Stomach (tissue), 9 donors: ENCODE data around the gene CCDC88C. TPM values are rescaled to one million over a fixed set of nuclear protein-coding genes. Genes with fewer than 3 reads are reported as not detected.

Experiments used
- DNase-seq, 2 donors: peaks; one replicate each; pipeline versions ENCODE4 v3.0.0 to v3.0.0-alpha.2; 2013 to 2019
- H3K27ac ChIP-seq, 5 donors: fragments of 200-600 bp in 4 of 5; sonication (generic) in 4 of 5; one replicate each; pipeline ENCODE4 v1.5.1; 2013 to 2019; ENCODE audit warnings: mild to moderate bottlenecking in 1 of 5, moderate library complexity in 1 of 5
- H3K27me3 ChIP-seq, 3 donors: fragments of 200-600 bp; sonication (generic); one replicate each; pipeline ENCODE4 v1.5.1; 2017 to 2019; ENCODE audit warnings: mixed run types in 1 of 3
- H3K36me3 ChIP-seq, 4 donors: fragments of 200-600 bp; sonication (generic); 1 replicate in 3 of 4; 2 replicates in 1 of 4; pipeline ENCODE4 v1.5.1; 2016 to 2019
- H3K4me1 ChIP-seq, 4 donors: fragments of 200-600 bp; sonication (generic); one replicate each; pipeline ENCODE4 v1.5.1; 2016 to 2019
- H3K4me3 ChIP-seq, 4 donors: fragments of 200-600 bp; sonication (generic) in 3 of 4; one replicate each; pipeline ENCODE4 v1.5.1; 2016 to 2019; ENCODE audit warnings: mild to moderate bottlenecking in 1 of 4
- H3K9me3 ChIP-seq, 4 donors: fragments of 200-600 bp; sonication (generic); one replicate each; pipeline ENCODE4 v1.5.1; 2016 to 2019
- EP300 ChIP-seq: sonication (generic); formaldehyde crosslinking; IDR thresholded peaks from one replicate; pipeline ENCODE4 v1.6.1; 2017; ENCODE audit warnings: antibody characterized with exemption
- POLR2A ChIP-seq, 4 donors: fragments of 450-650 bp; IDR thresholded peaks; one replicate each; pipeline ENCODE4 v1.6.1; 2016; ENCODE audit warnings: antibody characterized with exemption in 4 of 4, control low read depth in 2 of 4, mild to moderate bottlenecking in 1 of 4, moderate library complexity in 1 of 4
- POLR2AphosphoS5 ChIP-seq, 3 donors: sonication (generic); formaldehyde crosslinking; IDR thresholded peaks; one replicate each; pipeline ENCODE4 v1.6.1; 2016; ENCODE audit warnings: antibody characterized with exemption in 3 of 3
- WGBS, 5 donors: extraction: QIAGEN DNeasy Blood & Tissue Kit in 3 of 5; methylation state at CpG; one replicate each; pipeline versions ENCODE4 v1.1.5 to v1.1.7; 2013 to 2018; 5-methylcytosine and 5-hydroxymethylcytosine counted together
- intact Hi-C: fragments of 100-400 bp; cut with DNase I; formaldehyde crosslinking; loops from one replicate; pipeline ENCODE4 v1.15.1; 2023; ENCODE audit warnings: low total_unique reads
- polyA plus RNA-seq, 3 donors: library from polyadenylated mRNA; stranded (reverse); fragments of 200-250 nt; gene quantifications; one replicate each; pipeline ENCODE4 v1.2.3, GENCODE V29; 2013
- total RNA-seq, 5 donors: library from RNA; depleted of rRNA; stranded (reverse); fragments of >200 nt; gene quantifications; one replicate each; pipeline versions ENCODE4 v1.1.0 to v1.2.3, GENCODE V29; 2014 to 2016
- TF ChIP-seq, protein P1 (sequence below), 7 experiments: fragments of 450-650 bp in 4 of 7; fragments of 200-600 bp in 3 of 7; sonication (generic) in 3 of 7; IDR thresholded peaks; one replicate each; pipeline ENCODE4 v1.5.1; 2016 to 2019; ENCODE audit warnings: antibody characterized with exemption in 7 of 7, control low read depth in 2 of 7, mild to moderate bottlenecking in 1 of 7
- donor health status: healthy with polysubstance abuse.
- donor health status: Bipolar disorder and iron deficiency.
- donor health status: healthy.

CCDC88C gene
- total and polyA plus RNA-seq, 8 donors, result 10.5 to 66.9 (median 22.3) TPM

DNA sequence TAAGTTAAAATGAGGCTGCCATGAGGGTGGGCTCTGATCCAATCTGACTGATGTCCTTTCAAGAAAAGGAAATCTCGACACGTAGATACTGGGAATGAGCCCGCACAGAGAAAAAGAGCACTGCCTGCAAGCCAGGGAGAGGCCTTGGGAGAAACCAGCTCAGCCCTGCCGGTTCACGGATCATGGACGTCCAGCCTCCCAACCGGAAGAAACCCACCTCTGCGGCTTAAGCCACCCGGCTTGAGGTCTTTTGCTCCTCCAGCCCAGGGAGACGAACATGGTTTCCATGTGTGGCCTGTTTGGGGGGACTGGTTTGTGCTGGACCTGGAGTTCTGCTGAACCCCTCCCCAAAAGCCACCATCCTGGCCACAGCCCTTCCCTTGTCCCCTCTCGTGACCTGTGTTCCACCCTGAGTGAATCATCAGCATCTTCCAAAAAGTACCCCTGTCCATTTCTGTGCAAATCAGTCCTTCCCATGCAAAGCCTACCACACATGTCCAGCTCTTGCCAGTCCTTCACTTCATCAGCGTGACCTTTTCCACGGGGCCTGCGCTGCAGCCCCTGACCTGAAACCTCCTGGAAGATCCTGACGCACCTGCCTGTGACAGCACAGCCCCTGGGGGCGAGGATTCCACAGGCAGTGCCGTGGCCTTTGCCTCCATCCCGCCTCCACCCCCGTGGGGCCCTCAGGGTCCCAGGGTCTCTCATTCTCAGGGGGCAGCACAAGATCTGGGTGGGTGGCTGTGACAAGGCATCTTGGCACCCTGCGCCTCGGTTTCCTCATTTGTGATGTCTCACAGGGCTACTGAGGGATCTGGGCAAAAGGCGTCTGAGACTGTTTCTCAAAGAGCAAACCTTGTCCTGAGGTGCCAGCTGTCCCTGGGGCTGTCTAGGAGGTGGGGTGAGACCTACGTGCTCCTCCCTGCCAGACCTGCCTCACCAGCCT lies 121.5 kb downstream of the CCDC88C start:
- DNase-seq, result no peak
- TF ChIP-seq EP300, result no peak
- no peak for TF ChIP-seq POLR2A (IDR thresholded peaks at IDR 0.05)
- TF ChIP-seq, protein P1, sequence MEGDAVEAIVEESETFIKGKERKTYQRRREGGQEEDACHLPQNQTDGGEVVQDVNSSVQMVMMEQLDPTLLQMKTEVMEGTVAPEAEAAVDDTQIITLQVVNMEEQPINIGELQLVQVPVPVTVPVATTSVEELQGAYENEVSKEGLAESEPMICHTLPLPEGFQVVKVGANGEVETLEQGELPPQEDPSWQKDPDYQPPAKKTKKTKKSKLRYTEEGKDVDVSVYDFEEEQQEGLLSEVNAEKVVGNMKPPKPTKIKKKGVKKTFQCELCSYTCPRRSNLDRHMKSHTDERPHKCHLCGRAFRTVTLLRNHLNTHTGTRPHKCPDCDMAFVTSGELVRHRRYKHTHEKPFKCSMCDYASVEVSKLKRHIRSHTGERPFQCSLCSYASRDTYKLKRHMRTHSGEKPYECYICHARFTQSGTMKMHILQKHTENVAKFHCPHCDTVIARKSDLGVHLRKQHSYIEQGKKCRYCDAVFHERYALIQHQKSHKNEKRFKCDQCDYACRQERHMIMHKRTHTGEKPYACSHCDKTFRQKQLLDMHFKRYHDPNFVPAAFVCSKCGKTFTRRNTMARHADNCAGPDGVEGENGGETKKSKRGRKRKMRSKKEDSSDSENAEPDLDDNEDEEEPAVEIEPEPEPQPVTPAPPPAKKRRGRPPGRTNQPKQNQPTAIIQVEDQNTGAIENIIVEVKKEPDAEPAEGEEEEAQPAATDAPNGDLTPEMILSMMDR (IDR thresholded peaks at IDR 0.05), result no peak
- TF ChIP-seq POLR2AphosphoS5 (IDR thresholded peaks at IDR 0.05), result no peak
- no peak overlapping the region for H3K27ac ChIP-seq
- no peaks in the 10 kb centered on the region for H3K27me3 ChIP-seq
- intact Hi-C loops, result no loop called here
- no peaks in the 10 kb centered on the region for H3K9me3 ChIP-seq
- WGBS, 5 donors, result 95 to 97% (median 96%) methylated on average over 22 to 23 of the region's 23 CpGs
- H3K4me3 ChIP-seq, result no peak overlapping the region
- peaks cover 5 to 93% (median 86%) of the 10 kb centered on the region in 4 donors for H3K36me3 ChIP-seq
- peaks cover 11 to 25% (median 12%) of the 10 kb centered on the region in 4 donors for H3K4me1 ChIP-seq

DNA sequence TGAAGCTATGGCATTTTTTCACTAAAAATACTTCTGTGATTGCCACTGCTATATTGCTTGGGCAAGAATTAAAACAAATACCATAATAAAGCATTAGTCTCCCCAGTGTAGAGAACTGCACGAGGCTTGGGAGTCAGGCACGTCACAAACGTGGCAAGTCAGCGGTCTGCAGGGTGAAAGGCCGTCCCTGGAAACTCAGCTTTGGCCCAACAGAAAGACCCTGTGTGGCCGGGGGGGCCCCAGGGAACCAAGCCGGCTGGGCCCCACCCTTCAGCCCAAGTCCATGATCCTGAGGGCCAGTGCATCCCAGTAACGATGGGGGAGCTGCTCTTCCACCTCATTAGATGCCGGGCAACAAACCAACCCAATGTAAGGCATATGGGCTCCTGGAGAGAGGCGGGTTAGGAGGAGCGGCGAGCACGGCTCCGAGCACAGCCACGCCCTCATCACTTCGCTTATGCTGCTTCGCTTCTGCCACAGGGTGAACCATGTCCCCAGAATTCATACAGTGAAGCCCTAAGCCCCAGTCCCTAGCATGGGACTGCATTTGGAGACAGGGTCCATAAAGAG lies 122.3 kb downstream of the CCDC88C start:
- DNase-seq, result no peak
- peaks cover 13 to 29% (median 15%) of the 10 kb centered on the region in 4 donors for H3K4me1 ChIP-seq
- TF ChIP-seq, protein P1 (IDR thresholded peaks at IDR 0.05), result no peak
- TF ChIP-seq EP300 (no peak), POLR2A (IDR thresholded peaks at IDR 0.05) (no peak)
- H3K27ac ChIP-seq, result no peak overlapping the region
- WGBS, 5 donors, result 89 to 95% (median 94%) methylated on average over 11 to 17 of the region's 17 CpGs
- H3K36me3 ChIP-seq, result peaks cover 5 to 93% (median 84%) of the 10 kb centered on the region in 4 donors
- H3K9me3 ChIP-seq, result no peaks in the 10 kb centered on the region
- intact Hi-C loops, result no loop called here
- H3K4me3 ChIP-seq, result no peak overlapping the region
- H3K27me3 ChIP-seq, result no peaks in the 10 kb centered on the region

DNA sequence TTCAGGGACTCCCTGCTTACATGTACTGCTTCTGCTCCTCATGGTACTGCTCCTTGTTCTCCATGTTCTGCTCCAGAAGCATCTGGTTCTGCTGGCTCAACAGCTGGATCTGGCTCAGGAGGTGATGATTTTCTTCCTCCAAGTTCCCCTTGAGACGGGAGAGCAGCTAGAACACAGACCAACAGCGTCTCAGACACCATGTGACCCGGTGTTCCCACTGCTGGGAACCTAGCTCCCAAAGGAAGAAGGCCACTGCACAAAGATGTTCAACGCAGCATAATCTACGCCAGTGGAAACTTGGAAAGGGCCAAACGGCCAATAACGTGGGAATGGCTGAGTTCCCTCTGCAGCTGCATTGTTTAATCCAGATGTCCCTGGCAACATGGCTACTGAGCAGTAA lies 123.5 kb downstream of the CCDC88C start:
- no peaks in the 10 kb centered on the region for H3K27me3 ChIP-seq
- peaks cover 5 to 93% (median 83%) of the 10 kb centered on the region in 4 donors for H3K36me3 ChIP-seq
- peaks cover 13 to 37% (median 20%) of the 10 kb centered on the region in 4 donors for H3K4me1 ChIP-seq
- no peak overlapping the region for H3K4me3 ChIP-seq
- DNase-seq, result no peak
- TF ChIP-seq, protein P1 (IDR thresholded peaks at IDR 0.05), result no peak
- TF ChIP-seq POLR2AphosphoS5 (IDR thresholded peaks at IDR 0.05) (no peak), POLR2A (IDR thresholded peaks at IDR 0.05) (no peak), EP300 (no peak)
- no peaks in the 10 kb centered on the region for H3K9me3 ChIP-seq
- 78 to 93% (median 85%) methylated on average over 7 of the region's 7 CpGs for WGBS, 5 donors
- no peak overlapping the region for H3K27ac ChIP-seq
- intact Hi-C loops, result no loop called here

DNA sequence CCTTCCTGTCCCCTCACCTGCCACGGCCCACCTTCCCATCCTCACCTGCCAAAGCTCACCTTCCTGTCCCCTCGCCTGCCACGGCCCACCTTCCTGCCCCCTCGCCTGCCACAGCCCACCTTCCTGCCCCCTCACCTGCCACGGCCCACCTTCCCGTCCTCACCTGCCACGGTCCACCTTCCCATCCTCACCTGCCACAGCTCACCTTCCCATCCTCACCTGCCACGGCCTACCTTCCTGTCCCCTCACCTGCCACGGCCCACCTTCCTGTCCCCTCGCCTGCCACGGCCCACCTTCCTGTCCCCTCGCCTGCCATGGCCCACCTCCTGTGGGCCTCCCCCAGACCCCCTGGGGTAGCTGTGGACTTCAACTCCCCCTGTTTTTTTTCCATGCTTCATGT lies 124.3 kb downstream of the CCDC88C start:
- H3K36me3 ChIP-seq, result peaks cover 5 to 95% (median 86%) of the 10 kb centered on the region in 4 donors
- 31 to 70% (median 50%) methylated on average over 10 to 12 of the region's 12 CpGs for WGBS, 5 donors
- no peaks in the 10 kb centered on the region for H3K9me3 ChIP-seq
- TF ChIP-seq POLR2AphosphoS5 (IDR thresholded peaks at IDR 0.05), result no peak
- TF ChIP-seq, protein P1 (IDR thresholded peaks at IDR 0.05), result no peak
- TF ChIP-seq POLR2A (IDR thresholded peaks at IDR 0.05), result no peak
- TF ChIP-seq EP300, result no peak
- intact Hi-C loops, result no loop called here
- H3K27ac ChIP-seq, result no peak overlapping the region
- H3K4me3 ChIP-seq, result no peak overlapping the region
- no peaks in the 10 kb centered on the region for H3K27me3 ChIP-seq
- H3K4me1 ChIP-seq, result peaks cover 13 to 28% (median 20%) of the 10 kb centered on the region in 4 donors
- no peak for DNase-seq
